H9 (cell line): ENCODE data around the gene IFI27. TPM values are rescaled to one million over a fixed set of nuclear protein-coding genes. Genes with fewer than 3 reads are reported as not detected.
A peak's percentile ranks its signal among the peaks of the same experiment; 100 is the strongest.

Experiments used
- DNase-seq: peaks from one replicate; pipeline ENCODE4 v3.0.0-alpha.2; 2017
- H2AFZ ChIP-seq: one replicate; pipeline ENCODE4 v1.6.1; 2013; ENCODE audit warnings: mild to moderate bottlenecking, low read length, control low read depth, moderate library complexity
- H2AK5ac ChIP-seq: 2 replicates; pipeline ENCODE4 v1.6.1; 2013; ENCODE audit warnings: low read length, control low read depth, mixed read lengths; ENCODE audit not compliant: insufficient read length
- H2BK120ac ChIP-seq: one replicate; pipeline ENCODE4 v1.6.1; 2013; ENCODE audit warnings: low read depth, mild to moderate bottlenecking, low read length, control low read depth, inconsistent platforms; ENCODE audit not compliant: poor library complexity, severe bottlenecking
- H2BK12ac ChIP-seq: 2 replicates; pipeline ENCODE4 v1.6.1; 2013; ENCODE audit warnings: low read length, control low read depth, mixed read lengths, low read depth; ENCODE audit not compliant: insufficient read length
- H2BK15ac ChIP-seq: 2 replicates; pipeline ENCODE4 v1.6.1; 2013; ENCODE audit warnings: low read depth, low read length, control low read depth
- H2BK20ac ChIP-seq: one replicate; pipeline ENCODE4 v1.6.1; 2013; ENCODE audit warnings: low read depth, mild to moderate bottlenecking, low read length, control low read depth, inconsistent platforms; ENCODE audit not compliant: poor library complexity, severe bottlenecking
- H2BK5ac ChIP-seq: 2 replicates; pipeline ENCODE4 v1.6.1; 2013; ENCODE audit warnings: low read length, control low read depth, mixed read lengths; ENCODE audit not compliant: insufficient read length
- H3K14ac ChIP-seq: 2 replicates; pipeline ENCODE4 v1.6.1; 2013; ENCODE audit warnings: low read length, control low read depth; ENCODE audit not compliant: insufficient read depth
- H3K18ac ChIP-seq: 2 replicates; pipeline ENCODE4 v1.6.1; 2013; ENCODE audit warnings: low read depth, mild to moderate bottlenecking, mixed read lengths, low read length, control low read depth; ENCODE audit not compliant: insufficient read length
- H3K23ac ChIP-seq: 2 replicates; pipeline ENCODE4 v1.6.1; 2013; ENCODE audit warnings: low read length, control low read depth, mixed read lengths, low read depth; ENCODE audit not compliant: insufficient read length
- H3K23me2 ChIP-seq: 2 replicates; pipeline ENCODE4 v1.6.1; 2013; ENCODE audit warnings: low read depth, mild to moderate bottlenecking, mixed read lengths, low read length, control low read depth; ENCODE audit not compliant: insufficient read length, poor library complexity, severe bottlenecking
- H3K27ac ChIP-seq: 2 replicates; pipeline ENCODE4 v1.5.1; 2013; ENCODE audit warnings: low read length, control low read depth, mixed read lengths, low read depth; ENCODE audit not compliant: insufficient read length
- H3K27me3 ChIP-seq: 2 replicates; pipeline ENCODE4 v1.6.1; 2013; ENCODE audit warnings: low read length, control low read depth, inconsistent platforms; ENCODE audit not compliant: insufficient read depth
- H3K4ac ChIP-seq: 2 replicates; pipeline ENCODE4 v1.6.1; 2013; ENCODE audit warnings: low read depth, mild to moderate bottlenecking, control low read depth, inconsistent platforms, low read length, moderate library complexity
- H3K4me1 ChIP-seq: 2 replicates; pipeline ENCODE4 v1.6.1; 2013; ENCODE audit warnings: low read length, control low read depth, inconsistent platforms; ENCODE audit not compliant: insufficient read depth
- H3K4me2 ChIP-seq: 2 replicates; pipeline ENCODE4 v1.6.1; 2013; ENCODE audit warnings: low read length, control low read depth, mixed read lengths; ENCODE audit not compliant: insufficient read length, insufficient read depth
- H3K56ac ChIP-seq: 2 replicates; pipeline ENCODE4 v1.6.1; 2013; ENCODE audit warnings: low read depth, mild to moderate bottlenecking, mixed read lengths, low read length, control low read depth; ENCODE audit not compliant: insufficient read length
- H3K79me1 ChIP-seq: 2 replicates; pipeline ENCODE4 v1.6.1; 2013; ENCODE audit warnings: low read depth, mild to moderate bottlenecking, moderate library complexity, low read length, control low read depth, inconsistent platforms; ENCODE audit not compliant: insufficient read depth, poor library complexity, severe bottlenecking
- H3K79me2 ChIP-seq: 2 replicates; pipeline ENCODE4 v1.6.1; 2013; ENCODE audit warnings: low read length, control low read depth, inconsistent platforms; ENCODE audit not compliant: insufficient read depth
- H3K9ac ChIP-seq: 2 replicates; pipeline ENCODE4 v1.6.1; 2013; ENCODE audit warnings: low read length, control low read depth, mixed read lengths; ENCODE audit not compliant: insufficient read length; ENCODE audit errors: extremely low read depth
- H3K9me3 ChIP-seq: one replicate; pipeline ENCODE4 v1.6.1; 2013; ENCODE audit warnings: low read depth, low read length, inconsistent platforms; ENCODE audit not compliant: control insufficient read depth
- H3T11ph ChIP-seq: one replicate; pipeline ENCODE4 v1.6.1; 2013; ENCODE audit warnings: mild to moderate bottlenecking, low read length, control low read depth, inconsistent platforms
- H4K20me1 ChIP-seq: one replicate; pipeline ENCODE4 v1.6.1; 2013; ENCODE audit not compliant: control insufficient read depth, insufficient read length, insufficient read depth
- H4K5ac ChIP-seq: 2 replicates; pipeline ENCODE4 v1.6.1; 2013; ENCODE audit warnings: low read depth, mild to moderate bottlenecking, mixed read lengths, low read length, control low read depth; ENCODE audit not compliant: insufficient read length
- H4K8ac ChIP-seq: replicated peaks from 2 replicates; pipeline ENCODE4 v1.6.1; 2013; ENCODE audit warnings: low read length, control low read depth, mixed read lengths, low read depth; ENCODE audit not compliant: insufficient read length
- H4K91ac ChIP-seq: 2 replicates; pipeline ENCODE4 v1.6.1; 2013; ENCODE audit warnings: low read depth, mild to moderate bottlenecking, moderate library complexity, mixed read lengths, low read length, control low read depth; ENCODE audit not compliant: insufficient read length
- H3K27ac Mint-ChIP-seq, 3 experiments: 2 replicates in 2 of 3; 3 replicates in 1 of 3; pipeline ENCODE4 v1.8.0; 2020 to 2021; ENCODE audit warnings: mixed read lengths in 3 of 3, mild to moderate bottlenecking in 1 of 3, moderate library complexity in 1 of 3
- H3K27me3 Mint-ChIP-seq: 2 replicates; pipeline ENCODE4 v1.8.0; 2021; ENCODE audit warnings: low read depth, mild to moderate bottlenecking, moderate library complexity, mixed read lengths
- H3K36me3 Mint-ChIP-seq, 3 experiments: 2 replicates in 2 of 3; 3 replicates in 1 of 3; pipeline ENCODE4 v1.8.0; 2020 to 2021; ENCODE audit warnings: low read depth in 3 of 3, mixed read lengths in 3 of 3; ENCODE audit not compliant: insufficient read depth in 1 of 3
- H3K4me1 Mint-ChIP-seq, 2 experiments: 2 replicates each; pipeline ENCODE4 v1.8.0; 2020; ENCODE audit warnings: mixed read lengths in 2 of 2
- H3K4me3 Mint-ChIP-seq, 2 experiments: 2 replicates in 1 of 2; 3 replicates in 1 of 2; pipeline ENCODE4 v1.8.0; 2020 to 2021; ENCODE audit warnings: mild to moderate bottlenecking in 2 of 2, mixed read lengths in 2 of 2, moderate library complexity in 1 of 2
- H3K9me3 Mint-ChIP-seq, 2 experiments: 2 replicates in 1 of 2; 3 replicates in 1 of 2; pipeline ENCODE4 v1.8.0; 2020; ENCODE audit warnings: mild to moderate bottlenecking in 2 of 2, mixed read lengths in 2 of 2, moderate library complexity in 1 of 2
- WGBS: extraction: QIAGEN DNeasy Blood & Tissue Kit; methylation state at CpG from one replicate; pipeline ENCODE4 v1.1.7; 2013; ENCODE audit warnings: missing lambda C conversion rate, low lambda C conversion rate, mixed read lengths; ENCODE audit not compliant: insufficient read length; ENCODE audit errors: extremely low coverage; 5-methylcytosine and 5-hydroxymethylcytosine counted together
- total RNA-seq: library from RNA; stranded (reverse); gene quantifications from 2 replicates; pipeline ENCODE4 v1.2.1, GENCODE V29; 2021
- TF ChIP-seq, protein P1 (sequence below): fragments of 200-600 bp; sonication (generic); conservative IDR thresholded peaks from 3 replicates; pipeline ENCODE4 v1.8.0; 2021; ENCODE audit warnings: antibody characterized with exemption, mild to moderate bottlenecking

Gene IFI27
- total RNA-seq, 1 experiment from 2014 or later: 1.7 TPM

DNA sequence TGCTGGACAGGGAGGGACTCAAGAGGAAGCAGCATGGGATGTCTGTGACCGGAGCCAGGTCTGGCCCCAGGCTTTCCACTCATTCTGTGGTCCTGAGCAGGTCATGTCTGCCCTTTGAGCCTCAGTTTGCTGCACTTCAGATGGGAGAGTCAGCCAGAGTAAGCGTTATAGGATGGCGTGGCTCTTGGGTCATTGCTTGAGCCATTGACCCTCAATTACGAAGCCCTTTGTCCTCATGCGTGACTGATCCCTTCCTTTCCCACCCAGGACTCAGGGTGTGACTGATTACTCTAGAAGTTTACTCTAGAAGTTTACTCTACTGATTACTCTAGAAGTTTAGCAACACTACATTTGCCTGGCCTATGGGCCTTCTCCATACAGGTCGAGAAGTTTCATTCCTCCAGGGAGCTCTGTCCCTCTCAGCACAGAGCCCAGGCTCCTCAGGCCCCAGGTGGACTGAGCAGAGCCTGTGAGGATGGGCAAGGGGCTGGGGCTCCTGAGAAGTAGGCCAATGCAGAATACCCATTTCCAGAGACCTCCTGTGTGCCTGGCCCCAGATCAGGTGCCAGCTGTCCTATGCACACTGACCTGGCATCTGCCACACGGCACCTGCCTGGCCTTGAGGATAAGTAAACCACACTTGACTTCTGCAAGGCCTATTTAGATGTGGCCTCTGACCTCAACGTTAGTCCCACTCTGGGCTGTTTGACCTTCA lies 7.6 kb upstream of the IFI27 start:
- no peak overlapping the region for H3K9ac ChIP-seq
- no peaks in the 10 kb centered on the region for H4K20me1 ChIP-seq
- no peak overlapping the region for H4K91ac ChIP-seq

More for the DNA sequence above, 7.6 kb upstream of the IFI27 start:
- Histone ChIP-seq H2BK120ac (no peak overlapping the region), H2AFZ (no peak overlapping the region), H2BK20ac (no peak overlapping the region), H2BK15ac (no peak overlapping the region), H3K27ac (no peak overlapping the region), H3K18ac (no peak overlapping the region), H4K8ac (no peak overlapping the region), H3K23ac (no peak overlapping the region), H3K27me3 (no peaks in the 10 kb centered on the region), H3K56ac (no peak overlapping the region), H4K5ac (no peak overlapping the region), H2AK5ac (no peak overlapping the region), H2BK5ac (peak overlapping the region; percentile 35), H3K23me2 (no peaks in the 10 kb centered on the region), H3K79me2 (no peaks in the 10 kb centered on the region), H3K4me1 (no peaks in the 10 kb centered on the region), H3K4me2 (no peak overlapping the region), H3K14ac (no peak overlapping the region), H3T11ph (no peak overlapping the region), H3K9me3 (no peaks in the 10 kb centered on the region), H2BK12ac (no peak overlapping the region), H3K4ac (no peak overlapping the region), H3K79me1 (no peaks in the 10 kb centered on the region)
- no peaks in the 10 kb centered on the region; a peak in 1 of 5 replicates for H3K9me3 Mint-ChIP-seq
- no peak for DNase-seq
- no peak overlapping the region for H3K4me3 Mint-ChIP-seq
- peaks cover 0 to 5% of the 10 kb centered on the region in 2 experiments; a peak in 1 of 4 replicates for H3K4me1 Mint-ChIP-seq
- no CpG with 5 or more reads among the region's 8 CpGs for WGBS
- no peaks in the 10 kb centered on the region for H3K27me3 Mint-ChIP-seq
- no peaks in the 10 kb centered on the region for H3K36me3 Mint-ChIP-seq
- TF ChIP-seq, protein P1, sequence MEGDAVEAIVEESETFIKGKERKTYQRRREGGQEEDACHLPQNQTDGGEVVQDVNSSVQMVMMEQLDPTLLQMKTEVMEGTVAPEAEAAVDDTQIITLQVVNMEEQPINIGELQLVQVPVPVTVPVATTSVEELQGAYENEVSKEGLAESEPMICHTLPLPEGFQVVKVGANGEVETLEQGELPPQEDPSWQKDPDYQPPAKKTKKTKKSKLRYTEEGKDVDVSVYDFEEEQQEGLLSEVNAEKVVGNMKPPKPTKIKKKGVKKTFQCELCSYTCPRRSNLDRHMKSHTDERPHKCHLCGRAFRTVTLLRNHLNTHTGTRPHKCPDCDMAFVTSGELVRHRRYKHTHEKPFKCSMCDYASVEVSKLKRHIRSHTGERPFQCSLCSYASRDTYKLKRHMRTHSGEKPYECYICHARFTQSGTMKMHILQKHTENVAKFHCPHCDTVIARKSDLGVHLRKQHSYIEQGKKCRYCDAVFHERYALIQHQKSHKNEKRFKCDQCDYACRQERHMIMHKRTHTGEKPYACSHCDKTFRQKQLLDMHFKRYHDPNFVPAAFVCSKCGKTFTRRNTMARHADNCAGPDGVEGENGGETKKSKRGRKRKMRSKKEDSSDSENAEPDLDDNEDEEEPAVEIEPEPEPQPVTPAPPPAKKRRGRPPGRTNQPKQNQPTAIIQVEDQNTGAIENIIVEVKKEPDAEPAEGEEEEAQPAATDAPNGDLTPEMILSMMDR: no peak
- peak overlapping the region in 1 of 3 experiments; percentile 83; a peak in 1 of 7 replicates for H3K27ac Mint-ChIP-seq
